Kidney epithelial cell (primary cell): ENCODE measurements around the gene OSBP2. TPM values are rescaled to one million over a fixed set of nuclear protein-coding genes. Genes with fewer than 3 reads are reported as not detected.

Source experiments
- DNase-seq: peaks from one replicate; pipeline ENCODE4 v3.0.0-alpha.2; 2010; ENCODE audit warnings: low read depth
- H3K27me3 ChIP-seq: 2 replicates; pipeline ENCODE4 v1.6.0; 2011; ENCODE audit warnings: low read length; ENCODE audit not compliant: control insufficient read depth, insufficient read depth
- H3K36me3 ChIP-seq: 2 replicates; pipeline ENCODE4 v1.5.1; 2011; ENCODE audit warnings: low read length; ENCODE audit not compliant: control insufficient read depth, insufficient read depth
- H3K4me3 ChIP-seq: 2 replicates; pipeline ENCODE4 v1.5.1; 2011; ENCODE audit warnings: low read depth, mild to moderate bottlenecking, control low read depth, low read length
- total RNA-seq: library from RNA; depleted of rRNA; stranded (reverse); fragments of >200 nt; gene quantifications from 2 replicates; pipeline ENCODE4 v1.2.3, GENCODE V29; 2015
- TF ChIP-seq, protein P1 (sequence below): IDR thresholded peaks from 2 replicates; pipeline ENCODE4 v1.5.1; 2011; ENCODE audit warnings: mild to moderate bottlenecking, moderate library complexity, low read length, control low read depth, inconsistent platforms; ENCODE audit not compliant: insufficient read depth, poor library complexity, severe bottlenecking

OSBP2 gene
- total RNA-seq, 1 donor from 2014 or later, result 5.0 TPM

DNA sequence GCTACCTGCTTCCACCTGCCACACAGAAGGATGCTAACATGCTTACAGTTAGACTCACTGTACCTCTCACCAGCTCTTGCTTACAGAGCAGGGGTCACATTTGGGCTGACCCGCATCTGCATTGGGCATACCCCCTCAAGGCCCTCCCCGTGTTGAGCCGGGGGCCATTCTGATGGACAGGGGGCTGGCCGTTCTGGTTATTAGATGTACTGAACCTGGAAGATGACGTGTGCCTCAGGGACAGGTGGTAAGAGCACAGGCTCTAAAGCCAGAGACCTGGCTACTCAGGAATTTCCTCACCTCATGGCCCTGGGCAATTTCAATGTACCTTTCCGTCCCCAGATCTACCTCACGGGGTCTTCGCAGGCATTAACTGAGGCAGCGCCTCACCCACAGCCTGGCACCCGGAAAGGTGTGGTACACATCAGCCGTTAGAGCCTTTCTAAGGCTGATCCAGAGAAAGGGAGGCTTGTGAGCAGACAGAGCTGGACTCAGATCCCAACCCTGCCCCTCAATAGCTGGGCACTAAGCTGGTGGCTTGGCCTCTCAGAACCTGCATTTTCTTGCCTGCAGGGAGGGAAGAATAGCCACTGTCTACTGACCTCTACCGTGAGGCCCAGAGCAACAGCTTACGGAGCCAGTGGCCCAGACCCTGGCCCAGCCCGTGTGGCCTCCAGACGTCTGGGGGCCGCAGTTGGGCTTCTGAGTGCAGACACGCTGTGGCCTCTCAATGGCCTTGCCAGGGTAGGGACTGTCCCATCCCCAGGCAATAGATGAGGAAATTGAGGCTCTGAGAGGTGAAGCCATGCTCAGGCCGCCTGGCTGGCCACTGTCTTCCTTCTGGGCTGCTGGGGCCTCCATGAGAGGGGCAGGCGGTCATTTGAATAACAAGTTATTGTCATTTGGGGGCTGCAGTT lies 173.3 kb downstream of the OSBP2 start:
- H3K27me3 ChIP-seq, result no peaks in the 10 kb centered on the region
- DNase-seq, result no peak
- TF ChIP-seq, protein P1, sequence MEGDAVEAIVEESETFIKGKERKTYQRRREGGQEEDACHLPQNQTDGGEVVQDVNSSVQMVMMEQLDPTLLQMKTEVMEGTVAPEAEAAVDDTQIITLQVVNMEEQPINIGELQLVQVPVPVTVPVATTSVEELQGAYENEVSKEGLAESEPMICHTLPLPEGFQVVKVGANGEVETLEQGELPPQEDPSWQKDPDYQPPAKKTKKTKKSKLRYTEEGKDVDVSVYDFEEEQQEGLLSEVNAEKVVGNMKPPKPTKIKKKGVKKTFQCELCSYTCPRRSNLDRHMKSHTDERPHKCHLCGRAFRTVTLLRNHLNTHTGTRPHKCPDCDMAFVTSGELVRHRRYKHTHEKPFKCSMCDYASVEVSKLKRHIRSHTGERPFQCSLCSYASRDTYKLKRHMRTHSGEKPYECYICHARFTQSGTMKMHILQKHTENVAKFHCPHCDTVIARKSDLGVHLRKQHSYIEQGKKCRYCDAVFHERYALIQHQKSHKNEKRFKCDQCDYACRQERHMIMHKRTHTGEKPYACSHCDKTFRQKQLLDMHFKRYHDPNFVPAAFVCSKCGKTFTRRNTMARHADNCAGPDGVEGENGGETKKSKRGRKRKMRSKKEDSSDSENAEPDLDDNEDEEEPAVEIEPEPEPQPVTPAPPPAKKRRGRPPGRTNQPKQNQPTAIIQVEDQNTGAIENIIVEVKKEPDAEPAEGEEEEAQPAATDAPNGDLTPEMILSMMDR, result no peak
- no peaks in the 10 kb centered on the region for H3K36me3 ChIP-seq
- no peak overlapping the region for H3K4me3 ChIP-seq

DNA sequence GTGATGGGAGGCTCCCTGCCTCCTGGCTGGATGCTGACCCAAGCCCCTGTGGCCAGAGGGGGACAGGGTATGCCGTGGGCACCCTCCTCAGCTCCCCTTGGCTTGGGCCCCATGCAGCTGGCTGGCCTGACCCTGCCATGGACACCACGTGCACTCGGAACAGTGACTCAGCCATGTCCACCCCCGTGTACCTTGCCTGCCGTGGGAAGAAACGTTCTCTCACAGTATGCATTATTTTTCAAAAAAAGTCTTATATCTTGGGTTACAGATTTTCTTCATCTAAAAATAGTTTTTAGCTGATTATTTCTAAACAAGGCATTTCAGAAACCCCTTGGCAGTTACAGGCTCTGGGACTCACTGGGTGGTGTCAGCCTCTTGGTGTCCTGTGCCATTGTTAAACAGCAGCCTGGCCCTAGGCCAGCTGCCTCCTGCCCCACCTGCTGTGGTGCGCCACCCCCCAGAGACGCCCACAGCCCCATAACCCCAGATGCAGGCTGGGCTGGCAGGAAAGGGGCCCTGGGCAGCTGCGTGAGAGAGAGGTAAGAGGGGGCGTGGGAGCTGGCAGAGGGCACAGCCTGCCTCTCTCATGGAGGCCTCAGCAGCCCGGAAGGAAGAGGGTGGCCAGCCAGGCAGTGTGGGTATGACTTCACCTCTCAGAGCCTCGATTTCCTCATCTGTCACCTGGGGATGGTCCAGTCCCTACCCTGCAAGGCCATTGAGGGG lies 174.2 kb downstream of the OSBP2 start:
- DNase-seq, result no peak
- Histone ChIP-seq H3K27me3 (no peaks in the 10 kb centered on the region), H3K4me3 (no peak overlapping the region), H3K36me3 (no peaks in the 10 kb centered on the region)
- TF ChIP-seq, protein P1, result no peak

DNA sequence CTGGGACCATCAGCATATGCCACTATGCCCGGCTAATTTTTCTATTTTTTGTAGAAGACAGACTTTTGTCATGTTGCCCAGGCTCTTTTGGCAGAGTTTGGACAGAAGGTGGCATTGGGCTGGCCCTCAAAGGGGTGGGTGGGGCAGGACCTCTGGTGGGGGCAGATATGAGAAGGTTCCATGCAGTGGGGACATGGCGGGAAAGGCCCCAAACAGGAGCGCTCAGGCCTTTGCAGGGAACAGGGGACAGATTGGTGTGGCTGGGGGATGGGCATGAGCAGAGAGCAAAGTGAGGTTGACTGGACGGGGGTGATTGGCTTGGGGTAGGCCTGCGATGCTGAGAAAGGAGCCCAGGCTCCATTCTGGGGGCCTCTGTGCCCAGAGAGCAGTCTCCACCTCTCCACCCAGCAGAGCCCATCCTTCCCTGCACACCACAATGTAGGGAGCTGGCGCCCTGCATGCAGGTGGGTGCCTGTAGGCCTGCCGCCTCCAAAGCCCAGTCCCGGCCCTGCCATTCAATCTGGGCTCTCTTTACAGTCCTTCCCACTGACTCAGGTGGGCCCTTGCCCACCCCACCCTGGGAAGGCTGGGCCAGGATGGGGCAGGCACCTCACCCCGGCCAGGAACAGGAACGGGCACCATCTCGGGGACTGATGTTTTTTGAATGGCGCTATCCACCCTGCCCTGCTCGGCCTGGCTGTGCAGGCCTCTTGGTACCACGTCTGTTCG lies 175.2 kb downstream of the OSBP2 start:
- no peak for DNase-seq
- H3K36me3 ChIP-seq, result no peaks in the 10 kb centered on the region
- H3K27me3 ChIP-seq, result no peaks in the 10 kb centered on the region
- H3K4me3 ChIP-seq, result no peak overlapping the region
- TF ChIP-seq, protein P1, result no peak

DNA sequence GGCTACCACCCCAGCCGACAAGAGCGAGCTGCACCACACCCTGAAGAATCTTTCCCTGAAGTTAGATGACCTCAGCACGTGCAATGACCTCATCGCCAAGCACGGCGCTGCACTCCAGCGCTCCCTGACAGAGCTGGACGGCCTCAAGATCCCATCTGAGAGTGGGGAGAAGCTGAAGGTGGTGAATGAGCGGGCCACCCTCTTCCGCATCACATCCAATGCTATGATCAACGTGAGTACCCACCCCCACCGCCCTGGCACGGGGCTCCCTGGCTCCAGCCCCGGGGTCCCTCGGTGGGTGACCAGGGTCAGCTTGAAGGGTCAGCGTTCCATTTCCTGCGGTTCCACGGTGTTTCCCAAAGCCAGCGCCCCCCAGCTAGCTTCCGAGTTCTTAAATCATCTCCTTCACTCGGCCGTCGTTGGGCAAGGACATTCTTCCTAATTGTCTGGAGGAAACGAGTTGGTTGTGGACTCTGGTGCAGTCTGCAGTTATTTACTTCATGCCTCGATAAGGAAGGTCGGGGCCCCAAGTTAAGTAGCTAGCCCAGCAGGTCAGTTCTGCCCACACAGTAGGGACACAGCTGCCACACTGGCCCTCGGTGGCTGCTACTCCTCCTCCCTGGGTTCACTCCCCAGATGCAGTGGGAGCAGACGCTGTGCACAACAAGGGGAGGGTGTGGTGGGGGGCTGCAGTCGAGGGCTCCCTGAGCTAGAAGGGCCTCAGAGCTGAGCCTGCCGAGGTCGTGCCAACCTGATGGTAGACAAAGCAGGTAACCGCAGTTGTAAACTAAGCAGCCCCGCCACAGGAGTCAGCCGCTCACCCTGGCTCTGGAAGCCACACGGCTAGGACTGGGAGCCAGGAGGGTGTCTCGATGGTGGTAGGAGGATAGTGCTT lies 176.0 kb downstream of the OSBP2 start:
- Histone ChIP-seq H3K36me3 (no peaks in the 10 kb centered on the region), H3K4me3 (no peak overlapping the region), H3K27me3 (no peaks in the 10 kb centered on the region)
- TF ChIP-seq, protein P1, result no peak
- no peak for DNase-seq
